Epithelial cell of proximal tubule (primary cell): ENCODE data around the gene CRYL1. TPM values are rescaled to one million over a fixed set of nuclear protein-coding genes. Genes with fewer than 3 reads are reported as not detected.

Experiments
- DNase-seq: peaks from one replicate; pipeline ENCODE4 v3.0.0-alpha.2; 2011; ENCODE audit warnings: low read depth
- H3K4me3 ChIP-seq: 2 replicates; pipeline ENCODE4 v1.5.1; 2011; ENCODE audit warnings: low read depth, mild to moderate bottlenecking, low read length
- total RNA-seq: library from RNA; depleted of rRNA; stranded (reverse); fragments of >200 nt; gene quantifications from 2 replicates; pipeline ENCODE4 v1.2.3, GENCODE V29; 2015
- TF ChIP-seq, protein P1 (sequence below): conservative IDR thresholded peaks from 2 replicates; pipeline ENCODE4 v1.5.1; 2012; ENCODE audit warnings: low read depth, mild to moderate bottlenecking, low read length

CRYL1 gene
- total RNA-seq, 1 donor from 2014 or later: 41.3 TPM

DNA sequence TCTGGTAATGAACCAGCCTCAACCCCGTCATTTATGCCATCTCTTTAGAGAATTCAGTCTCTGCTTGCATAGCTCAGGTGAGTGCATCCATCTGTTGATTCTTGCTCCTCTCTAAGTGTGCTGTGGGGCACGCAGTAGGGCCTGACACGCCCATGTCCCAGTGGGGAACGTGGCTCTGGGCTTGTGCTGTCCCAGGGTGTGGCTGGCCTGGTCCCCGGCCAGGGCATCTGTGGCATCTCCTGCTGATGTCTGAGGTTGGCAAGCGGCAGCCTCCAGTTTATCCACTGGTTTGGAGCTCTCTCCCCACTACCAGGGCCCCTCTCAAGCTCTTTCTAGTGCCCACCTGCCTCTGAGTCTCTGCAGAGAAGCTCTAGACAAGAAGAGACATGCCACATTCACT is 146.9 kb downstream of the CRYL1 start:
- TF ChIP-seq, protein P1, sequence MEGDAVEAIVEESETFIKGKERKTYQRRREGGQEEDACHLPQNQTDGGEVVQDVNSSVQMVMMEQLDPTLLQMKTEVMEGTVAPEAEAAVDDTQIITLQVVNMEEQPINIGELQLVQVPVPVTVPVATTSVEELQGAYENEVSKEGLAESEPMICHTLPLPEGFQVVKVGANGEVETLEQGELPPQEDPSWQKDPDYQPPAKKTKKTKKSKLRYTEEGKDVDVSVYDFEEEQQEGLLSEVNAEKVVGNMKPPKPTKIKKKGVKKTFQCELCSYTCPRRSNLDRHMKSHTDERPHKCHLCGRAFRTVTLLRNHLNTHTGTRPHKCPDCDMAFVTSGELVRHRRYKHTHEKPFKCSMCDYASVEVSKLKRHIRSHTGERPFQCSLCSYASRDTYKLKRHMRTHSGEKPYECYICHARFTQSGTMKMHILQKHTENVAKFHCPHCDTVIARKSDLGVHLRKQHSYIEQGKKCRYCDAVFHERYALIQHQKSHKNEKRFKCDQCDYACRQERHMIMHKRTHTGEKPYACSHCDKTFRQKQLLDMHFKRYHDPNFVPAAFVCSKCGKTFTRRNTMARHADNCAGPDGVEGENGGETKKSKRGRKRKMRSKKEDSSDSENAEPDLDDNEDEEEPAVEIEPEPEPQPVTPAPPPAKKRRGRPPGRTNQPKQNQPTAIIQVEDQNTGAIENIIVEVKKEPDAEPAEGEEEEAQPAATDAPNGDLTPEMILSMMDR: no peak
- DNase-seq: no peak
- no peak overlapping the region for H3K4me3 ChIP-seq

DNA sequence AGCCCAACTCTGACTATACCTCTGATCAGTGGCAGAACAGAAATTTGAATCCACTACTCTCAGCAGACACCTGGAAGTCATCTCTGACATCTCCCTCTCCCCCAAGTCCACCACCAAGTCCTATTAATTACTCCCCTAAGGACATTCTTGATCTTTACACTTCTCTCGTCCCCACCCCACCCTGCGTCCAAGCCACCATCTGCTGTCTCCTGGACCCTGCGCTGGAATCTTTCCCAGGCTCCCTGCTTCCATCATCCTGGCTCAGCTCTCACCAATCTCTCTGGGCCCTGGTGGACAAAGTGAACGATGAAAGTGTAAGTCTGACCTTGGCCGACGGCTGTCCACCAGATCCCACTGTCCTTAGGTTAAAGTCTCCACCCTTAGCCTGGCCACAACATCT is 147.9 kb downstream of the CRYL1 start:
- DNase-seq: no peak
- H3K4me3 ChIP-seq: no peak overlapping the region
- TF ChIP-seq, protein P1: no peak

DNA sequence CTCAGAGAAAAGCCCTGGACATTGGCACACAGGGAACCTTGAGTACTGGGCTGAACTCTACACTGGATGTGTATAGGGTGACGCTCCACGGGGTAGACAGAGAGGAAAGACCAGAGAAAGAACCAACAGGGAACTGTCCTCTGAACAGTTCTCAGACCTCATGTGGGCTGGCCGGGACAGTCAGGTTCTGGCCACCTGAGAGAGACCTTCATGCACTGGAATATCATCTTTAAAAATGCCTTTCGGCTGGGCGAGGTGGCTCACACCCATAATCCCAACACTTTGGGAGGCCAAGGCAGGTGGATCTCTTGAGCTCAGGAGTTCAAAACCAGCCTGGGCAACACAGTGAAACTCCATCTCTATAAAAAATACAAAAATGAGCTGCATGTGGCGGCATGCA is 149.8 kb downstream of the CRYL1 start:
- no peak for DNase-seq
- no peak overlapping the region for H3K4me3 ChIP-seq
- TF ChIP-seq, protein P1: no peak

DNA sequence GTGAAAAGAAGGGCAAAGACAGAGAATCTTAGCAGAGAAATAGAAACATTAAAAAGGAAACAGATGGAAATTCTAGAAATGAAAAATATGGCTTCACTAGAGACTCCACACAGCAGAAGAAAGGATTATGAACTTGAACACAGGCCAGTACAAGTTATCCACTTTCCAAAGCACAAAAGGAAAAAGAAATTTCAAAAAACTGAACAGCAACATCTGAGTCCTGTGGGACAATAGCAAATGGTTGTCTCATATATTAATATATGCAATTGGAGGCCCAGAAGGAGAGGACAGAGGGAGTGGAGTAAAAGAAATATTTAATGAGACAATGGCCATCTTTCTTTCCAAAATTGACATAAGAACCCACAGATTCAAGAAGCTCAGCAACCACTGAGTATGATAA is 151.8 kb downstream of the CRYL1 start:
- no peak for DNase-seq

DNA sequence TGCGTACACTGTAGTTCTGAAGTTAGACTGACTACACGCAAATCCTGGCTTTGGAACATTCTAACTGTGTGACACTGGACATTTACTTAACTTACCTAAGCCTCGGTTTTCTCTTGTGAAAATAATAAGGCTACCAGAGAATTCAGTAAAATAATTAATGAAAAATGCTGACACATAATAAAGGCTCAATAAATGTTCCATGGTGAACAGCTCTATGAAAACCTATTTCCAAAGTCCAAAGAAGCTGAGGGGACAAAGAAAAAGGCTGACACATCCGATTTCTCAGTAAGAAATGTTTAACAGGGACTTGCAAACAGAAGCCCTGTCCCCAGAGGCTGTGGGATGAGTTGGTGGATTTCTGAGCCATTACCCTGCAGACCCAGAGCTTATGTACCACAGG is 153.8 kb downstream of the CRYL1 start:
- TF ChIP-seq, protein P1: no peak
- no peak for DNase-seq
- H3K4me3 ChIP-seq: no peak overlapping the region

More for the DNA sequence above, 151.8 kb downstream of the CRYL1 start:
- H3K4me3 ChIP-seq: no peak overlapping the region
- TF ChIP-seq, protein P1: no peak

DNA sequence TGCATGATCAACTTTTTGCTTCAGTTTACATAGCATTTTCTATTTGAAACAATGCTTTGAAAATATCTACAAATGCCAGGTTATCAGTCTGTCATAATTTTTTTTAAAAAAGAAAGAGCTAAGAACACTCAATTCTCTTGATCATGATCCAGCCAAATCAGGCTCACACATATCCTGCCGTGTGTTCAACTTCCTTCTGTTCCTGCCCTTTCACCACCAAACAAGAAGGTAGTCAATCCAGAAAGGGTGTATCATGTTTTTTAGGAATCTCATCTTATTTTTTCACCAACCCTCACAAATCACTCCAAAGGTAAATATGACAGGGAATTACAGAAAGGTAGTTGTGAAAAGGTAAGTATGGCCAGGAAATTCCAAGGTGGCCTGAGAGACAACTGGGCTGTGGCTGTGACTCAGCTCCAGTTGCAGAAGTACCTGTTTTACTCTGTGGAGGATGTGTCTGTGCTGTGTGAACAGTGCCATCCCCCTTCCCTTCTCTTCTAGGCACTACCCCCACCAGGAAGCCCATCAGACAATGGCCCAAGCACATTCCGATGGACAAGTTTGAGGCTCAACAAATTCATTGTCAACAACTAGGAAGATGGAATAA is 154.7 kb downstream of the CRYL1 start:
- TF ChIP-seq, protein P1: no peak
- H3K4me3 ChIP-seq: no peak overlapping the region
- DNase-seq: no peak

DNA sequence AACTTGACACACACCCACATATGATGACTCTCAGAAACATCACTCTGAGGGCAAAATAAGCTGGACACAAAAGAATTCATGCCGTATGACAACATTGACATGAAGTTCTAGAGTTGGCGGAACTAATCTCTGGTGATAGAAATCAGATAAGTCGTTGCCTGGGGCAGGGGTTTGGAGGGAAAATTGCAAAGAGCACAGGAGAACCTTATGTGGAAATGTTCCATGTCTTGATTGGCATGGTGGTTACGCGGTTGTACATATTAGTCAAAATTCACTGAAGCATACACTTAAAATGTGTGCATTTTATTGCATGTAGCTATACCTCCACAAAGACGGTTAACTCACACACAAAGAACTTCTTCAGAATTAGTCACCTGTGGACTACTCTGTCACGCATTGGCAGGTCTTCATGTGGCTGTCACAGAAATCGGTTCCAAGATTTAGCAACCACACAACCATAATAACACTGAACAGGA is 155.7 kb downstream of the CRYL1 start:
- no peak overlapping the region for H3K4me3 ChIP-seq
- no peak for DNase-seq

More for the DNA sequence above, 155.7 kb downstream of the CRYL1 start:
- TF ChIP-seq, protein P1: no peak
